Breast epithelium (tissue), 4 donors: Measurements from ENCODE around the gene PRCD. TPM values are rescaled to one million over a fixed set of nuclear protein-coding genes. Genes with fewer than 3 reads are reported as not detected.
"Not testable (repeated sequence)": the region's sequence is repeated elsewhere in the genome, so short reads cannot be mapped to it uniquely, and the experiment has no call there.

Experiments used
- DNase-seq, 2 donors: peaks; one replicate each; pipeline ENCODE4 v3.0.0-alpha.2; 2019; ENCODE audit warnings: low spot score in 2 of 2
- H3K27ac ChIP-seq, 2 donors: fragments of 200-600 bp; sonication (generic) in 1 of 2; one replicate each; pipeline ENCODE4 v1.5.1; 2016 to 2019; ENCODE audit warnings: mild to moderate bottlenecking in 1 of 2
- H3K27me3 ChIP-seq, 2 donors: fragments of 200-600 bp; sonication (generic) in 1 of 2; one replicate each; pipeline versions ENCODE4 v1.5.1 to v1.6.0; 2017 to 2019; ENCODE audit warnings: control low read depth in 1 of 2, mild to moderate bottlenecking in 1 of 2
- H3K36me3 ChIP-seq: fragments of 200-600 bp; one replicate; pipeline ENCODE4 v1.5.1; 2019
- H3K4me1 ChIP-seq, 2 donors: fragments of 200-600 bp; sonication (generic); one replicate each; pipeline ENCODE4 v1.5.1; 2016 to 2019; ENCODE audit warnings: control low read depth in 1 of 2
- H3K4me3 ChIP-seq, 3 donors: fragments of 200-600 bp; sonication (generic); 1 replicate in 2 of 3; 2 replicates in 1 of 3; pipeline ENCODE4 v1.5.1; 2016 to 2019; ENCODE audit warnings: mild to moderate bottlenecking in 3 of 3, moderate library complexity in 2 of 3
- H3K9me3 ChIP-seq, 2 donors: fragments of 200-600 bp; sonication (generic) in 1 of 2; one replicate each; pipeline ENCODE4 v1.5.1; 2016 to 2019; ENCODE audit warnings: control low read depth in 1 of 2
- POLR2A ChIP-seq: fragments of 450-650 bp; IDR thresholded peaks from one replicate; pipeline ENCODE4 v1.6.1; 2016; ENCODE audit warnings: antibody characterized with exemption, mild to moderate bottlenecking, moderate library complexity
- POLR2AphosphoS5 ChIP-seq, 3 donors: sonication (generic); formaldehyde crosslinking; IDR thresholded peaks; one replicate each; pipeline ENCODE4 v1.6.1; 2017; ENCODE audit warnings: antibody characterized with exemption in 3 of 3
- intact Hi-C: fragments of 100-400 bp; cut with DNase I; formaldehyde crosslinking; loops from one replicate; pipeline ENCODE4 v1.15.1; 2023; ENCODE audit warnings: low total_unique reads
- total RNA-seq, 3 donors: library from RNA; depleted of rRNA; stranded (reverse); fragments of >200 nt; gene quantifications; one replicate each; pipeline ENCODE4 v1.1.0, GENCODE V29; 2016
- TF ChIP-seq, protein P1 (sequence below), 3 donors: fragments of 450-650 bp; IDR thresholded peaks; one replicate each; pipeline ENCODE4 v1.5.1; 2016 to 2017; ENCODE audit warnings: antibody characterized with exemption in 3 of 3, mild to moderate bottlenecking in 3 of 3, moderate library complexity in 3 of 3

Gene PRCD
- total RNA-seq, 3 donors from 2014 or later = 1.5 to 7.2 (median 4.9) TPM

GRCh38 chr17:76513306-76513692, 26.5 kb upstream of the PRCD start:
- Histone ChIP-seq H3K27me3 (no peaks in the 10 kb centered on the region), H3K9me3 (no peaks in the 10 kb centered on the region), H3K4me3 (no peak overlapping the region), H3K36me3 (no peaks in the 10 kb centered on the region), H3K4me1 (peaks cover 0 to 5% of the 10 kb centered on the region in 2 donors), H3K27ac (peak overlapping the region in 1 of 2 donors; percentile 32)
- TF ChIP-seq, protein P1, sequence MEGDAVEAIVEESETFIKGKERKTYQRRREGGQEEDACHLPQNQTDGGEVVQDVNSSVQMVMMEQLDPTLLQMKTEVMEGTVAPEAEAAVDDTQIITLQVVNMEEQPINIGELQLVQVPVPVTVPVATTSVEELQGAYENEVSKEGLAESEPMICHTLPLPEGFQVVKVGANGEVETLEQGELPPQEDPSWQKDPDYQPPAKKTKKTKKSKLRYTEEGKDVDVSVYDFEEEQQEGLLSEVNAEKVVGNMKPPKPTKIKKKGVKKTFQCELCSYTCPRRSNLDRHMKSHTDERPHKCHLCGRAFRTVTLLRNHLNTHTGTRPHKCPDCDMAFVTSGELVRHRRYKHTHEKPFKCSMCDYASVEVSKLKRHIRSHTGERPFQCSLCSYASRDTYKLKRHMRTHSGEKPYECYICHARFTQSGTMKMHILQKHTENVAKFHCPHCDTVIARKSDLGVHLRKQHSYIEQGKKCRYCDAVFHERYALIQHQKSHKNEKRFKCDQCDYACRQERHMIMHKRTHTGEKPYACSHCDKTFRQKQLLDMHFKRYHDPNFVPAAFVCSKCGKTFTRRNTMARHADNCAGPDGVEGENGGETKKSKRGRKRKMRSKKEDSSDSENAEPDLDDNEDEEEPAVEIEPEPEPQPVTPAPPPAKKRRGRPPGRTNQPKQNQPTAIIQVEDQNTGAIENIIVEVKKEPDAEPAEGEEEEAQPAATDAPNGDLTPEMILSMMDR (IDR thresholded peaks at IDR 0.05) = no peak
- TF ChIP-seq POLR2AphosphoS5 (IDR thresholded peaks at IDR 0.05) (no peak), POLR2A (no peak)
- intact Hi-C loops = no loop called here
- no peak for DNase-seq

DNA sequence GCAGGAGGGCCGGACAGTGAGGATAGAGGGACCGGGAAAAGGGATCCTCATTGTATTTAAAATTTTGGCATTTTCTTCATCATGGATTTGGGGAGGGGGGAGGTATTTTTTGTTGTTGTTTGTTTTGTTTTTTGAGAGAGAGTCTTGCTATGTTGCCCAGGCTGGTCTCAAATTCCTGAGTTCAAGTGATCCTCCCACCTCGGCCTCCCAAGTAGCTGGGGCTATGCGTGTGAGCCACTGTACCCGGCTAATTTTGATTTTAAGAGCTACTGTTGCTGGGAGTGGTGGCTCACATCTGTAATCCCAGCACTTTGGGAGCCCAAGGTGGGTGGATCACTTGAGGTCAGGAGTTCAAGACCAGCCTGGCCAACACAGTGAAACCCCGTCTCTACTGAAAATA, 25.5 kb upstream of the PRCD start:
- intact Hi-C loops, H3K9me3 ChIP-seq, DNase-seq, H3K27me3 ChIP-seq, H3K36me3 ChIP-seq, H3K4me3 ChIP-seq, H3K4me1 ChIP-seq: not testable (repeated sequence)
- peak overlapping the region in 1 of 2 donors; percentile 32 for H3K27ac ChIP-seq

GRCh38 chr17:76515274-76515949, 24.4 kb upstream of the PRCD start:
- intact Hi-C loops = no loop called here
- peak; percentile 60 to 88 (median 79) for TF ChIP-seq POLR2AphosphoS5 (IDR thresholded peaks at IDR 0.05)
- TF ChIP-seq, protein P1 (IDR thresholded peaks at IDR 0.05) = no peak

DNA sequence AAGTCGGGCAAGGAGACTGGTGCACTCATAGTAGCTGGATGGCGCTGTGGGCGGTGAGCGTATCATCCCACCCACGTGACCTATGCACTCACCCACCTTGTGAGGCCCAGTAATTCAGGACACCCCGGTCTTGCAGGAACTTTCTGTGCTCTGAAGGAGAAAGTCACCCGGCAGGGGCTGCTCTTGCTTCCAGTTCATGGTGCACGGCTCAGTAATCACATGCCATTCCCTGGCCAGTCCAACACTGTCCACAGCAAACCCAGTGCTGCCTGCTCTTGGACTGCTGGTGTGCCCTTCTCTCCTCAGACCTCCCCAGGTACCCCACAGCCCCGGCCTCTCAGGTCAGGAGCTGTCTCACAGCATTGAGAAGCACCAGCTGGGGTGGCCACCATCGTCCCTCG, 22.2 kb upstream of the PRCD start:
- no peaks in the 10 kb centered on the region for H3K9me3 ChIP-seq
- no peaks in the 10 kb centered on the region for H3K36me3 ChIP-seq
- H3K4me3 ChIP-seq = no peak overlapping the region
- H3K27ac ChIP-seq = no peak overlapping the region
- no peaks in the 10 kb centered on the region for H3K27me3 ChIP-seq
- TF ChIP-seq POLR2AphosphoS5 (IDR thresholded peaks at IDR 0.05) = no peak
- no peak for TF ChIP-seq POLR2A
- TF ChIP-seq, protein P1 (IDR thresholded peaks at IDR 0.05) = no peak
- intact Hi-C loops = no loop called here
- H3K4me1 ChIP-seq = peaks cover 0 to 5% of the 10 kb centered on the region in 2 donors
- DNase-seq = no peak

More at GRCh38 chr17:76515274-76515949, 24.4 kb upstream of the PRCD start:
- no peaks in the 10 kb centered on the region for H3K9me3 ChIP-seq
- DNase-seq = peak in 1 of 2 donors; percentile 73
- H3K27me3 ChIP-seq = no peaks in the 10 kb centered on the region
- H3K4me1 ChIP-seq = peaks cover 0 to 5% of the 10 kb centered on the region in 2 donors
- H3K36me3 ChIP-seq = no peaks in the 10 kb centered on the region
- H3K27ac ChIP-seq = peak overlapping the region; percentile 84 to 90
- peak overlapping the region in 2 of 3 donors; percentile 36 to 54 for H3K4me3 ChIP-seq

- Histone ChIP-seq H3K27ac (no peak overlapping the region), H3K27me3 (no peaks in the 10 kb centered on the region), H3K9me3 (no peaks in the 10 kb centered on the region), H3K4me1 (peaks cover 0 to 5% of the 10 kb centered on the region in 2 donors), H3K4me3 (no peak overlapping the region), H3K36me3 (no peaks in the 10 kb centered on the region)
- no peak for DNase-seq
- TF ChIP-seq POLR2A = no peak
- intact Hi-C loops = no loop called here
These were observed 20.5 kb upstream of the PRCD start for GRCh38 chr17:76519048-76519966.

DNA sequence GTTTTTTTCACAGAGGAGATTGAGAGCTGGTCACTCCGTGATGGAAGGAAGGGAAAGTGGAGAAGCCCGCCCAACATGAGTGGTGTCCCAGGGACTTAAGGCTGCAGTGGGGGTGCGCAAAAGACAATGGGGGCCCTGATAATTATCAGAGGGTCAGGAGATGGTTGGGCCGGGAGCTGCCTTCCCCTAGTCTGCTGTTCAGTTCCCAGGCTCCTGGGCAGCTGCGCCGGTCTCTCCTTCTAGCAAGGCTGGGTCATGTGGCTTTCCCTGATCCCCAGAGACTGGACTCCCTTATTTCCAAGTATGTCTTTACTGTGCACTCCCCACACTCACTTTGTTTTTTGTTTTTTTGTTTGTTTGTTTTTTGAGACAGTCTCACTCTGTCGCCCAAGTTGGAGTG, 18.6 kb upstream of the PRCD start:
- Histone ChIP-seq H3K36me3 (no peaks in the 10 kb centered on the region), H3K9me3 (no peaks in the 10 kb centered on the region), H3K27ac (no peak overlapping the region), H3K27me3 (no peaks in the 10 kb centered on the region), H3K4me3 (no peak overlapping the region), H3K4me1 (no peaks in the 10 kb centered on the region)
- intact Hi-C loops = no loop called here
- no peak for DNase-seq
- TF ChIP-seq POLR2AphosphoS5 (IDR thresholded peaks at IDR 0.05) = no peak
- TF ChIP-seq, protein P1 (IDR thresholded peaks at IDR 0.05) = no peak

DNA sequence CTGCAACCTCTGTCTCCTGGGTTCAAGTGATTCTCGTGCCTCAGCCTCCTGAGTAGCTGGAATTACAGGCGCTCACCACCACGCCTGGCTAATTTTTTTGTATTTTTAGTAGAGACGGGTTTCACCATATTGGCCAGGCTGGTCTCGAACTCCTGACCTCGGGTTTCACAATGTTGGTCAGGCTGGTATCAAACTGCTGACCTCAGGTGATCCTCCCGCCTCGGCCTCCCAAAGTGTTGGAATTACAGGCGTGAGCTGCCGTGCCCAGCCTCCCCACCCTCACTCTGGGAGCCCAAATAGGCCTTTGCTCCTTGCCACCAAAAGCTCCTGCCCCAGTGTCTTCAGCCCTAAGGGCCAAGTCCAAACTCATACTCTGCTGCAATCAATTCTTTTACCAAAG, 18.2 kb upstream of the PRCD start:
- DNase-seq, intact Hi-C loops, H3K27ac ChIP-seq, H3K4me1 ChIP-seq, H3K4me3 ChIP-seq, H3K27me3 ChIP-seq, H3K9me3 ChIP-seq, H3K36me3 ChIP-seq: not testable (repeated sequence)
